HepG2 (cell line): ENCODE results near the gene CDK17. TPM values are rescaled to one million over a fixed set of nuclear protein-coding genes. Genes with fewer than 3 reads are reported as not detected.

Source experiments
- ATAC-seq: fragments of 200-7000 bp; cut with Tn5 transposase; 3 replicates; pipeline ENCODE4 v1.9.1; 2020; ENCODE audit warnings: mild to moderate bottlenecking, moderate library complexity
- BruUV-seq: library from RNA; stranded (reverse); fragments of 400-500 nt; replicated peaks from 2 replicates; lab custom pipeline; 2021; lab: Mats Ljungman, UMichigan
- CTCF ChIA-PET: fragments of 300-600 bp; formaldehyde crosslinking; extraction: SDS; loops from one replicate; lab custom pipeline; 2021; ENCODE audit warnings: low total read pairs, inconsistent platforms, low intra/inter-chr PET ratio; lab: Yijun Ruan, JAX
- POLR2A ChIA-PET: fragments of 350-600 bp; sonication (Branson Sonifier 250); formaldehyde crosslinking; loops from one replicate; lab custom pipeline; 2020; ENCODE audit warnings: antibody characterized with exemption, inconsistent platforms; lab: Yijun Ruan, JAX
- DNase-seq: peaks from one replicate; pipeline ENCODE4 v3.0.0-alpha.2; 2015; ENCODE audit warnings: low spot score
- FAIRE-seq: peaks from 3 replicates; lab custom pipeline; 2011; peaks lifted over from hg19 to GRCh38; lab: Jason Lieb, UNC
- H2AFZ ChIP-seq: one replicate; pipeline ENCODE4 v1.6.1; 2011; ENCODE audit warnings: low read length, inconsistent platforms
- H3K27ac ChIP-seq: fragments of 300-600 bp; 3 replicates; pipeline ENCODE4 v1.8.0; 2011; ENCODE audit warnings: mixed run types, mild to moderate bottlenecking, mixed read lengths, low read length, inconsistent platforms; ENCODE audit not compliant: insufficient read depth; ENCODE audit errors: extremely low read length
- H3K27me3 ChIP-seq, 2 experiments: fragments of 200-600 bp in 1 of 2; 2 replicates in 1 of 2; 3 replicates in 1 of 2; pipeline versions ENCODE4 v1.6.0 to v1.8.0; 2011; ENCODE audit warnings: low read length in 2 of 2, mild to moderate bottlenecking in 2 of 2, moderate library complexity in 2 of 2, inconsistent platforms in 1 of 2; ENCODE audit not compliant: insufficient read depth in 2 of 2, control insufficient read depth in 1 of 2
- H3K36me3 ChIP-seq, 2 experiments: fragments of 200-600 bp in 1 of 2; replicated peaks in 1 of 2; 2 replicates in 1 of 2; 3 replicates in 1 of 2; pipeline versions ENCODE4 v1.5.1 to v1.8.0; 2011; ENCODE audit warnings: low read length in 2 of 2, inconsistent platforms in 1 of 2; ENCODE audit not compliant: insufficient read depth in 2 of 2, control insufficient read depth in 1 of 2
- H3K4me1 ChIP-seq: 2 replicates; pipeline ENCODE4 v1.5.1; 2012; ENCODE audit warnings: low read length, inconsistent platforms; ENCODE audit not compliant: insufficient read depth
- H3K4me2 ChIP-seq: 2 replicates; pipeline ENCODE4 v1.6.0; 2011; ENCODE audit warnings: low read depth, low read length, inconsistent platforms
- H3K4me3 ChIP-seq, 3 experiments: fragments of 200-600 bp in 1 of 3; sonication (generic), shearing (Covaris generic) in 1 of 3; replicated peaks in 1 of 3; 2 replicates each; pipeline ENCODE4 v1.5.1; 2011 to 2016; ENCODE audit warnings: low read length in 3 of 3, inconsistent platforms in 2 of 3, low read depth in 2 of 3, mild to moderate bottlenecking in 2 of 3, control low read depth in 1 of 3, mixed read lengths in 1 of 3; ENCODE audit not compliant: insufficient read depth in 1 of 3
- H3K79me2 ChIP-seq: one replicate; pipeline ENCODE4 v1.6.1; 2011; ENCODE audit warnings: low read length, inconsistent platforms; ENCODE audit not compliant: insufficient read depth
- H3K9ac ChIP-seq: 2 replicates; pipeline ENCODE4 v1.6.0; 2011; ENCODE audit warnings: mild to moderate bottlenecking, low read depth, low read length, inconsistent platforms; ENCODE audit not compliant: insufficient read depth
- H3K9me3 ChIP-seq: 2 replicates; pipeline ENCODE4 v1.5.1; 2012; ENCODE audit warnings: mild to moderate bottlenecking, low read length
- H4K20me1 ChIP-seq: 2 replicates; pipeline ENCODE4 v1.6.0; 2011; ENCODE audit warnings: inconsistent platforms, mild to moderate bottlenecking, low read length, moderate library complexity; ENCODE audit not compliant: insufficient read depth
- BRD4 ChIP-seq: sonication (generic); formaldehyde crosslinking; IDR thresholded peaks from 2 replicates; pipeline ENCODE4 v1.4.0; 2020; ENCODE audit warnings: missing genetic modification reagents
- HDAC2 ChIP-seq: sonication (generic); formaldehyde crosslinking; IDR thresholded peaks from 2 replicates; pipeline ENCODE4 v1.4.0; 2020; ENCODE audit warnings: missing genetic modification reagents
- PHB2 ChIP-seq: fragments of 450-650 bp; IDR thresholded peaks from 2 replicates; pipeline ENCODE4 v1.6.1; 2018; ENCODE audit not compliant: partially characterized antibody
- POGZ ChIP-seq: sonication (generic); formaldehyde crosslinking; IDR thresholded peaks from 2 replicates; pipeline ENCODE4 v1.4.0; 2020; ENCODE audit warnings: mild to moderate bottlenecking, missing genetic modification reagents
- U2AF1 ChIP-seq: fragments of 200-400 bp; formaldehyde crosslinking; optimal IDR thresholded peaks from 2 replicates; pipeline ENCODE3; 2017; ENCODE audit warnings: mild to moderate bottlenecking, low read depth, low read length
- ZKSCAN1 ChIP-seq: fragments of 150-350 bp; IDR thresholded peaks from 2 replicates; pipeline ENCODE4 v1.6.1; 2014; ENCODE audit warnings: low read length
- ZNF503 ChIP-seq: sonication (generic); formaldehyde crosslinking; IDR thresholded peaks from 2 replicates; pipeline ENCODE4 v1.4.0; 2020; ENCODE audit warnings: missing genetic modification reagents
- ZNF607 ChIP-seq: sonication (generic); formaldehyde crosslinking; IDR thresholded peaks from 2 replicates; pipeline ENCODE4 v1.5.1; 2020; ENCODE audit warnings: missing genetic modification reagents, mild to moderate bottlenecking, borderline replicate concordance
- ZNF816 ChIP-seq: sonication (generic); formaldehyde crosslinking; IDR thresholded peaks from 2 replicates; pipeline ENCODE4 v1.8.0; 2022; ENCODE audit warnings: missing genetic modification reagents, mild to moderate bottlenecking, borderline replicate concordance
- WGBS: methylation state at CpG from one replicate; pipeline ENCODE4 v1.1.6; 2017; ENCODE audit warnings: low lambda C conversion rate; 5-methylcytosine and 5-hydroxymethylcytosine counted together
- in situ Hi-C: cut with HindIII; loops from 2 replicates; pipeline ENCODE4 v1.10.0; 2017; ENCODE audit warnings: low pct_unique_long_range_greater_than_20kb; ENCODE audit not compliant: extremely low pct_ligation_motif_present
- intact Hi-C: fragments of 100-400 bp; cut with micrococcal nuclease; formaldehyde crosslinking; loops from one replicate; pipeline ENCODE4 v1.10.0; 2022; ENCODE audit not compliant: unreplicated experiment
- polyA plus RNA-seq, 8 experiments: library from polyadenylated mRNA; depleted of rRNA in 3 of 8; stranded (reverse) in 7 of 8; unstranded in 1 of 8; fragments of >200 nt; fragmentation: Illumina TruSeq in 4 of 8; extraction: Trizol in 4 of 8; gene quantifications; 2 replicates each; pipeline versions ENCODE4 v1.2.1 to v1.2.3, GENCODE V29; 2011 to 2016; ENCODE audit warnings: low read depth in 4 of 8, missing spikeins in 1 of 8, mixed read lengths in 1 of 8; ENCODE audit not compliant: insufficient read depth in 1 of 8
- total RNA-seq, 5 experiments: library from RNA; depleted of rRNA; stranded (reverse); fragments of >200 nt; fragmentation: Illumina TruSeq; extraction: Trizol; gene quantifications; 2 replicates each; pipeline ENCODE4 v1.2.3, GENCODE V29; 2016; ENCODE audit warnings: low read depth in 1 of 5

CDK17 gene
- total and polyA plus RNA-seq, 2 of the 13 experiments (the other 11 are each of a cell fraction or from before 2014, with no cell fraction given) = 9.9 to 22.3 TPM

GRCh38 chr12:96366381-96366654 is 33.9 kb downstream of the CDK17 start:
- ATAC-seq (no peak), DNase-seq (no peak), FAIRE-seq (no peak)
- in situ Hi-C loops = no loop called here
- intact Hi-C loops = no loop called here
- H2AFZ ChIP-seq = no peak overlapping the region
- H3K79me2 ChIP-seq = peaks cover 63% of the 10 kb centered on the region
- POLR2A ChIA-PET = no interaction called here
- H3K36me3 ChIP-seq = no peaks in the 10 kb centered on the region
- H3K27me3 ChIP-seq = no peaks in the 10 kb centered on the region
- no peaks in the 10 kb centered on the region for H3K9me3 ChIP-seq
- H3K4me2 ChIP-seq = no peak overlapping the region
- H3K27ac ChIP-seq = no peak overlapping the region
- H3K4me3 ChIP-seq = no peak overlapping the region
- TF ChIP-seq BRD4 (CRISPR knock-in tag) = no peak
- TF ChIP-seq PHB2 = no peak
- TF ChIP-seq HDAC2 (CRISPR knock-in tag) = no peak
- TF ChIP-seq ZNF503 (CRISPR knock-in tag) = no peak
- no peak for TF ChIP-seq ZNF816 (CRISPR knock-in tag)
- no peak for TF ChIP-seq U2AF1
- TF ChIP-seq ZNF607 (CRISPR knock-in tag) = no peak
- no peak for TF ChIP-seq POGZ (CRISPR knock-in tag)
- TF ChIP-seq ZKSCAN1 = no peak
- H3K9ac ChIP-seq = no peak overlapping the region
- BruUV-seq = no TSS peak
- H3K4me1 ChIP-seq = peaks cover 29% of the 10 kb centered on the region
- WGBS = 97% methylated on average over 2 of the region's 2 CpGs
- CTCF ChIA-PET = no interaction called here
- peaks cover 2% of the 10 kb centered on the region; the same call in 1 of the 2 replicates for H4K20me1 ChIP-seq
